ENCODE data around the gene KIRREL1.

Gene KIRREL1

DNA sequence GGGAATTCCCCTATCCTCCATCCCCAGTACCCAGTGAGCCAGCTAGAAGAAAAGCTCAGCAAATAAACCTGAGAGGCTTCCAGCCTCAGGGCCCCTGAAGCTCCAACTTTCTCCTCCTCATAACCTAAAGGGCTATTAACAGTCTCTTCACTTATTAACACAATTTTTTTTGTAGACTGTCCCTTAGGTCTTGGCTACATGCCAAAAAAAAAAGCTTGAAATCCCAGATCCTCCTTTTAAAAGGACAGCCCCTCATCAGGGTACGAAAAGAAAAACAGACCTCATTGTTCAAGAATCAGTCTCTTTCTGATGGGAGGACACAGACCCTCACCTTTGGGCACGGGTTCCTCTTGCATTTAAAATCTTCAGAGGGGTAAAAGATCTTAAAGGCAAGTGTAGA lies 114.5 kb downstream of the KIRREL1 start:
- TF ChIP-seq, protein P1, sequence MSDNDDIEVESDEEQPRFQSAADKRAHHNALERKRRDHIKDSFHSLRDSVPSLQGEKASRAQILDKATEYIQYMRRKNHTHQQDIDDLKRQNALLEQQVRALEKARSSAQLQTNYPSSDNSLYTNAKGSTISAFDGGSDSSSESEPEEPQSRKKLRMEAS (IDR thresholded peaks at IDR 0.05): no peak
- TF ChIP-seq NFIC (IDR thresholded peaks at IDR 0.05): peak; percentile 60

- TF ChIP-seq EGR1 (IDR thresholded peaks at IDR 0.05): 0 out of 2 replicates have a peak, but pooled peaks have one; percentile 14
- no peak for TF ChIP-seq CREB1 (IDR thresholded peaks at IDR 0.05; ENCODE audit: low read depth)
- TF ChIP-seq RAD21 (IDR thresholded peaks at IDR 0.05; ENCODE audit: low read depth): peak; percentile 31; the same call in 1 of the 2 replicates
- TF ChIP-seq, protein P1 (IDR thresholded peaks at IDR 0.05): peak; percentile 56; the same call in 1 of the 2 replicates
Observed at GRCh38 chr1:158112994-158113758, 119.7 kb downstream of the KIRREL1 start.

DNA sequence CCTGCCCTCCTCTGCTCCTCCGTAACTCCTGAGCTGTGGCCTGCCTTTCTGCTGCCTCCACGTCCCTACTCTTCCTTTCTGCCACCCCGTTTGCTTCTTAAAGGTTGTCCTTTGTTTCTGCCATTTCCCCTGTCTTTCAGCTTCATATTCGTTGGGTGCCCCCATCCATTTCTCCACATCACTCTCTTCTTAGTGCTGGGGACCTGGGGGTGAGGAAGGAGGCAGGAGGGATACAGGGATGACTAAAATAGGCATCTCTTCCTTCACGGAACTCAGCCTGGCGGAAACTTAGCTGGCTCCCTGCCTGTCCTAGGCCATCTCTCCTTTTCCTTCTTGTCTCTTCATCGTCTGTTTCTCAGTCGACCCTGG lies 120.3 kb downstream of the KIRREL1 start:
- TF ChIP-seq FOXM1 (IDR thresholded peaks at IDR 0.05; ENCODE audit: borderline replicate concordance, low read depth): no peak
- no peak for TF ChIP-seq CREB1 (IDR thresholded peaks at IDR 0.05; ENCODE audit: low read depth)
- TF ChIP-seq EP300 (IDR thresholded peaks at IDR 0.05; ENCODE audit: borderline replicate concordance): no peak
- TF ChIP-seq, protein P2, sequence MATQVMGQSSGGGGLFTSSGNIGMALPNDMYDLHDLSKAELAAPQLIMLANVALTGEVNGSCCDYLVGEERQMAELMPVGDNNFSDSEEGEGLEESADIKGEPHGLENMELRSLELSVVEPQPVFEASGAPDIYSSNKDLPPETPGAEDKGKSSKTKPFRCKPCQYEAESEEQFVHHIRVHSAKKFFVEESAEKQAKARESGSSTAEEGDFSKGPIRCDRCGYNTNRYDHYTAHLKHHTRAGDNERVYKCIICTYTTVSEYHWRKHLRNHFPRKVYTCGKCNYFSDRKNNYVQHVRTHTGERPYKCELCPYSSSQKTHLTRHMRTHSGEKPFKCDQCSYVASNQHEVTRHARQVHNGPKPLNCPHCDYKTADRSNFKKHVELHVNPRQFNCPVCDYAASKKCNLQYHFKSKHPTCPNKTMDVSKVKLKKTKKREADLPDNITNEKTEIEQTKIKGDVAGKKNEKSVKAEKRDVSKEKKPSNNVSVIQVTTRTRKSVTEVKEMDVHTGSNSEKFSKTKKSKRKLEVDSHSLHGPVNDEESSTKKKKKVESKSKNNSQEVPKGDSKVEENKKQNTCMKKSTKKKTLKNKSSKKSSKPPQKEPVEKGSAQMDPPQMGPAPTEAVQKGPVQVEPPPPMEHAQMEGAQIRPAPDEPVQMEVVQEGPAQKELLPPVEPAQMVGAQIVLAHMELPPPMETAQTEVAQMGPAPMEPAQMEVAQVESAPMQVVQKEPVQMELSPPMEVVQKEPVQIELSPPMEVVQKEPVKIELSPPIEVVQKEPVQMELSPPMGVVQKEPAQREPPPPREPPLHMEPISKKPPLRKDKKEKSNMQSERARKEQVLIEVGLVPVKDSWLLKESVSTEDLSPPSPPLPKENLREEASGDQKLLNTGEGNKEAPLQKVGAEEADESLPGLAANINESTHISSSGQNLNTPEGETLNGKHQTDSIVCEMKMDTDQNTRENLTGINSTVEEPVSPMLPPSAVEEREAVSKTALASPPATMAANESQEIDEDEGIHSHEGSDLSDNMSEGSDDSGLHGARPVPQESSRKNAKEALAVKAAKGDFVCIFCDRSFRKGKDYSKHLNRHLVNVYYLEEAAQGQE (IDR thresholded peaks at IDR 0.05; ENCODE audit: low read depth): no peak
- TF ChIP-seq RAD21 (IDR thresholded peaks at IDR 0.05; ENCODE audit: low read depth): no peak
- TF ChIP-seq, protein P1 (IDR thresholded peaks at IDR 0.05): no peak

DNA sequence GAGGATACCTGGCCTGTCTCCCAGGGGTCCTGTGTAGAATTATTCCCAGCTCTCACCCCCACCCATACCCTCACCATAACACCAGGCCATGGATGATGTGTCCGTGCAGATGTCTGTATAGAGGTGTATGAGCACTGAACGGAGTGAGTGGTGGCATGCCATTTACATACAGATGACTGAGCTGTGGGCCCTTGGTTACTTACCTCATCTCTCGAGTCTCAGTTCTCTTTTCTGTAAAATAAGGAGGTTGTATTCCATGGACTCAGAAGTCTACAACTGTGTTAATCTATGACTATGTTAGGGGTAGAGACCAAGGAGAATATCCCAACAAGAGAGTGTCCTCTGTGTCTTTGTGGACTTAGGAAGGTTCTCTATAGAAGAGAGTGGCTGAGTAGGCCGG lies 121.7 kb downstream of the KIRREL1 start:
- TF ChIP-seq YY1 (IDR thresholded peaks at IDR 0.05; ENCODE audit: low read depth) (no peak), TAF1 (IDR thresholded peaks at IDR 0.05; ENCODE audit: low read depth) (no peak), EGR1 (IDR thresholded peaks at IDR 0.05) (no peak), NFIC (IDR thresholded peaks at IDR 0.05) (no peak), EP300 (IDR thresholded peaks at IDR 0.05; ENCODE audit: borderline replicate concordance) (no peak), CREB1 (IDR thresholded peaks at IDR 0.05; ENCODE audit: low read depth) (no peak), RAD21 (IDR thresholded peaks at IDR 0.05; ENCODE audit: low read depth) (no peak), CEBPB (IDR thresholded peaks at IDR 0.05) (no peak), FOXM1 (IDR thresholded peaks at IDR 0.05; ENCODE audit: borderline replicate concordance, low read depth) (no peak)
- TF ChIP-seq, protein P1 (IDR thresholded peaks at IDR 0.05): no peak
- TF ChIP-seq, protein P3, sequence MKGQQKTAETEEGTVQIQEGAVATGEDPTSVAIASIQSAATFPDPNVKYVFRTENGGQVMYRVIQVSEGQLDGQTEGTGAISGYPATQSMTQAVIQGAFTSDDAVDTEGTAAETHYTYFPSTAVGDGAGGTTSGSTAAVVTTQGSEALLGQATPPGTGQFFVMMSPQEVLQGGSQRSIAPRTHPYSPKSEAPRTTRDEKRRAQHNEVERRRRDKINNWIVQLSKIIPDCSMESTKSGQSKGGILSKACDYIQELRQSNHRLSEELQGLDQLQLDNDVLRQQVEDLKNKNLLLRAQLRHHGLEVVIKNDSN (IDR thresholded peaks at IDR 0.05): no peak

GRCh38 chr1:158116311-158117167 lies 123.1 kb downstream of the KIRREL1 start:
- TF ChIP-seq, protein P1 (IDR thresholded peaks at IDR 0.05): no peak
- TF ChIP-seq EP300 (IDR thresholded peaks at IDR 0.05; ENCODE audit: borderline replicate concordance): no peak
- TF ChIP-seq YY1 (IDR thresholded peaks at IDR 0.05; ENCODE audit: low read depth): no peak
- no peak for TF ChIP-seq TCF12 (IDR thresholded peaks at IDR 0.05; ENCODE audit: low read depth)
- TF ChIP-seq, protein P3 (IDR thresholded peaks at IDR 0.05): no peak
- TF ChIP-seq ZBTB7A (IDR thresholded peaks at IDR 0.05; ENCODE audit: low read depth): no peak
- no peak for TF ChIP-seq CEBPB (IDR thresholded peaks at IDR 0.05)
- no peak for TF ChIP-seq NFIC (IDR thresholded peaks at IDR 0.05)
- TF ChIP-seq EGR1 (IDR thresholded peaks at IDR 0.05): no peak
- TF ChIP-seq, protein P2 (IDR thresholded peaks at IDR 0.05; ENCODE audit: low read depth): no peak
- TF ChIP-seq TAF1 (IDR thresholded peaks at IDR 0.05; ENCODE audit: low read depth): no peak
- TF ChIP-seq TEAD4 (IDR thresholded peaks at IDR 0.05): no peak
- TF ChIP-seq RAD21 (IDR thresholded peaks at IDR 0.05; ENCODE audit: low read depth): no peak
- no peak for TF ChIP-seq CREB1 (IDR thresholded peaks at IDR 0.05; ENCODE audit: low read depth)
- TF ChIP-seq FOXM1 (IDR thresholded peaks at IDR 0.05; ENCODE audit: borderline replicate concordance, low read depth): no peak
